CD4-positive, CD25-positive, alpha-beta regulatory T cell (primary cell): ENCODE data around the gene CAND2. TPM values are rescaled to one million over a fixed set of nuclear protein-coding genes. Genes with fewer than 3 reads are reported as not detected.

ENCODE experiments used
- ATAC-seq, 2 donors: fragments of 150-1000 bp; cut with Tn5 transposase; one replicate each; pipeline ENCODE4 v1.10.0; 2021; ENCODE audit warnings: low read depth in 2 of 2, moderate number of reproducible peaks in 2 of 2, moderate library complexity in 1 of 2
- DNase-seq, 3 donors: peaks; one replicate each; pipeline versions ENCODE4 v3.0.0 to v3.0.0-alpha.2; 2012 to 2022; ENCODE audit warnings: mixed read lengths in 1 of 3
- H3K27ac ChIP-seq: one replicate; pipeline ENCODE4 v1.7.0; 2013; ENCODE audit warnings: mild to moderate bottlenecking, low read length; ENCODE audit not compliant: insufficient read depth, poor library complexity, severe bottlenecking
- H3K27me3 ChIP-seq: one replicate; pipeline ENCODE4 v1.7.0; 2013; ENCODE audit warnings: low read length; ENCODE audit not compliant: control insufficient read depth, insufficient read depth
- H3K36me3 ChIP-seq: one replicate; pipeline ENCODE4 v1.7.0; 2013; ENCODE audit warnings: mild to moderate bottlenecking, low read length, moderate library complexity; ENCODE audit not compliant: control insufficient read depth, insufficient read depth
- H3K4me1 ChIP-seq: 2 replicates; pipeline ENCODE4 v1.7.0; 2013; ENCODE audit warnings: mild to moderate bottlenecking, low read length; ENCODE audit not compliant: insufficient read depth, control insufficient read depth, poor library complexity, severe bottlenecking
- H3K4me3 ChIP-seq: one replicate; pipeline ENCODE4 v1.7.0; 2013; ENCODE audit warnings: low read depth, mild to moderate bottlenecking, low read length, moderate library complexity
- H3K9me3 ChIP-seq, 2 experiments: 1 replicate in 1 of 2; 2 replicates in 1 of 2; pipeline ENCODE4 v1.7.0; 2013; ENCODE audit warnings: low read length in 2 of 2, mild to moderate bottlenecking in 1 of 2, moderate library complexity in 1 of 2; ENCODE audit not compliant: control insufficient read depth in 2 of 2
- H3K27ac Mint-ChIP-seq, 3 donors: one replicate each; pipeline ENCODE4 v1.8.0; 2020 to 2022; ENCODE audit warnings: mild to moderate bottlenecking in 3 of 3, mixed read lengths in 3 of 3, moderate library complexity in 2 of 3
- H3K27me3 Mint-ChIP-seq: one replicate; pipeline ENCODE4 v1.8.0; 2022; ENCODE audit warnings: mild to moderate bottlenecking, mixed read lengths
- H3K36me3 Mint-ChIP-seq: one replicate; pipeline ENCODE4 v1.8.0; 2020; ENCODE audit warnings: mixed read lengths
- H3K4me1 Mint-ChIP-seq, 4 donors: one replicate each; pipeline ENCODE4 v1.8.0; 2020 to 2022; ENCODE audit warnings: mixed read lengths in 4 of 4, mild to moderate bottlenecking in 1 of 4
- H3K4me3 Mint-ChIP-seq, 4 donors: one replicate each; pipeline ENCODE4 v1.8.0; 2020 to 2022; ENCODE audit warnings: mild to moderate bottlenecking in 4 of 4, mixed read lengths in 4 of 4, moderate library complexity in 3 of 4
- H3K9me3 Mint-ChIP-seq, 7 donors: one replicate each; pipeline ENCODE4 v1.8.0; 2020 to 2022; ENCODE audit warnings: mixed read lengths in 7 of 7, mild to moderate bottlenecking in 3 of 7, moderate library complexity in 2 of 7
- polyA plus RNA-seq, 4 donors: library from polyadenylated mRNA; unstranded; fragments of 300-500 nt; fragmentation: Illumina TruSeq; gene quantifications; one replicate each; pipeline ENCODE4 v1.2.3, GENCODE V29; 2021
- total RNA-seq: library from RNA; stranded (reverse); gene quantifications from one replicate; pipeline ENCODE4 v1.2.3, GENCODE V29; 2022

CAND2 gene
- total and polyA plus RNA-seq, 5 donors from 2014 or later: 0.63 to 0.98 (median 0.76) TPM

- Histone ChIP-seq H3K9me3 (no peaks in the 10 kb centered on the region), H3K27me3 (no peaks in the 10 kb centered on the region), H3K27ac (no peak overlapping the region), H3K36me3 (no peaks in the 10 kb centered on the region), H3K4me3 (no peak overlapping the region), H3K4me1 (no peaks in the 10 kb centered on the region)
- Mint-ChIP-seq H3K36me3 (no peaks in the 10 kb centered on the region), H3K27me3 (peaks cover 15% of the 10 kb centered on the region), H3K4me3 (no peak overlapping the region), H3K9me3 (no peaks in the 10 kb centered on the region), H3K4me1 (no peaks in the 10 kb centered on the region), H3K27ac (no peak overlapping the region)
- ATAC-seq: no peak
- DNase-seq: no peak
Measured at GRCh38 chr3:12856626-12857025, 60.1 kb downstream of the CAND2 start.

DNA sequence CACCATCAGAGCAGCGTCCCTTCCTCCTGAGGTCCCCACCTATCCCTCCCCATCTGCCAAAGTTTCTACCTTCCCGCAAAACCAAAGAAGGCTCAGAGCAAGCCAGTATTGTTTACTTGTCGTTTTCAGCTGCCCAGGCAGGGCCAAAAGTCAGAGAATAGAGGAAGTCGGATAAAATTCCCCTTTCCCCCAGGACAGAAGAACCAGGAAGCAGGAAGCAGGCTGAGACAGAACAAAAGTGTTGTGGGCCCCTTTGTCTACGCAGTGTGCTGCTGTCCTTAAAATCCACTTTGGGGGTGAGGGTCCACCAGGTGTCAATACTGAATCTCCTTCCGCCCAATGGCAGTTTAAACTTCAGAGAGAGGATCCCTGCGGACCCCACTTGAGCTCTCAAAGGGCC, 63.4 kb downstream of the CAND2 start:
- H3K27ac Mint-ChIP-seq: no peak overlapping the region
- H3K27ac ChIP-seq: no peak overlapping the region

GRCh38 chr3:12861611-12862010, 65.1 kb downstream of the CAND2 start:
- Mint-ChIP-seq H3K36me3 (no peaks in the 10 kb centered on the region), H3K4me3 (no peak overlapping the region), H3K4me1 (no peaks in the 10 kb centered on the region), H3K27ac (no peak overlapping the region), H3K9me3 (peaks cover 0 to 10% (median 0%) of the 10 kb centered on the region in 7 donors), H3K27me3 (peaks cover 11% of the 10 kb centered on the region)
- Histone ChIP-seq H3K36me3 (no peaks in the 10 kb centered on the region), H3K27me3 (no peaks in the 10 kb centered on the region), H3K9me3 (peaks cover 2 to 4% of the 10 kb centered on the region in 2 experiments), H3K4me3 (no peak overlapping the region), H3K4me1 (no peaks in the 10 kb centered on the region), H3K27ac (no peak overlapping the region)
- ATAC-seq (no peak), DNase-seq (no peak)

More for the DNA sequence above, 63.4 kb downstream of the CAND2 start:
- Mint-ChIP-seq H3K4me1 (no peaks in the 10 kb centered on the region), H3K36me3 (no peaks in the 10 kb centered on the region), H3K27me3 (peaks cover 11% of the 10 kb centered on the region), H3K4me3 (no peak overlapping the region), H3K9me3 (peaks cover 0 to 3% (median 0%) of the 10 kb centered on the region in 7 donors)
- H3K4me3 ChIP-seq: no peak overlapping the region
- H3K36me3 ChIP-seq: no peaks in the 10 kb centered on the region
- no peaks in the 10 kb centered on the region for H3K4me1 ChIP-seq
- no peaks in the 10 kb centered on the region for H3K27me3 ChIP-seq
- DNase-seq: no peak
- ATAC-seq: no peak
- H3K9me3 ChIP-seq: no peaks in the 10 kb centered on the region

- H3K27ac Mint-ChIP-seq: no peak overlapping the region
- no peaks in the 10 kb centered on the region for H3K4me1 Mint-ChIP-seq
- Histone ChIP-seq H3K27ac (no peak overlapping the region), H3K9me3 (peaks cover 2 to 4% of the 10 kb centered on the region in 2 experiments), H3K4me3 (no peak overlapping the region), H3K27me3 (no peaks in the 10 kb centered on the region), H3K4me1 (no peaks in the 10 kb centered on the region), H3K36me3 (no peaks in the 10 kb centered on the region)
- no peak for DNase-seq
- no peaks in the 10 kb centered on the region for H3K36me3 Mint-ChIP-seq
- ATAC-seq: no peak
- H3K27me3 Mint-ChIP-seq: peaks cover 11% of the 10 kb centered on the region
- peaks cover 0 to 10% (median 0%) of the 10 kb centered on the region in 7 donors for H3K9me3 Mint-ChIP-seq
- no peak overlapping the region for H3K4me3 Mint-ChIP-seq
Measured at GRCh38 chr3:12862387-12862786, 65.9 kb downstream of the CAND2 start.

DNA sequence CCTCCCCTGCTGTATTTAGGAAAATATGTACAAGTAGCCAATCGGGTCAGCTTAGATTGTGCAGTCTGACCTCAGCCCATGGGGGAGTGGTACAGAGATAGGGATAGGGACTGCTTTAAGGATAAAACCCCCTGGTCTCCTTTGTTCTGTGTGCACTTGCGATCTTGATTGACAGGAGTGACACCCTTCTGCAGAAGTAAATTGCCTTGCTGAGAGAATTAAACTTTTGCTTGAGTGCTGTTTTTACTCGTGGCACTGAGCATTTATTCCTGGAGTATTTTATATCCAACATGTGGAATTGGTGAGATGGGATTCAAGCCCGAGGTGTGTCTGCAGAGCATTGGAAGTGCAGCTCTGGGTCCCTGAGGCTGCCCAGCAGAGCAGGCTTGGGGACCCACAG, 68.8 kb downstream of the CAND2 start:
- Histone ChIP-seq H3K36me3 (no peaks in the 10 kb centered on the region), H3K27ac (no peak overlapping the region), H3K27me3 (no peaks in the 10 kb centered on the region), H3K9me3 (peaks cover 2 to 4% of the 10 kb centered on the region in 2 experiments), H3K4me1 (peaks cover 13% of the 10 kb centered on the region), H3K4me3 (no peak overlapping the region)
- no peak overlapping the region for H3K4me3 Mint-ChIP-seq
- peaks cover 13% of the 10 kb centered on the region for H3K27me3 Mint-ChIP-seq
- no peak overlapping the region for H3K27ac Mint-ChIP-seq
- H3K9me3 Mint-ChIP-seq: peaks cover 0 to 10% (median 0%) of the 10 kb centered on the region in 7 donors
- no peaks in the 10 kb centered on the region for H3K36me3 Mint-ChIP-seq
- DNase-seq: no peak
- peaks cover 7 to 15% (median 9%) of the 10 kb centered on the region in 4 donors for H3K4me1 Mint-ChIP-seq
- no peak for ATAC-seq

GRCh38 chr3:12866836-12867235, 70.4 kb downstream of the CAND2 start:
- Mint-ChIP-seq H3K36me3 (no peaks in the 10 kb centered on the region), H3K27ac (no peak overlapping the region), H3K4me3 (no peak overlapping the region), H3K9me3 (peaks cover 0 to 10% (median 0%) of the 10 kb centered on the region in 7 donors), H3K27me3 (peaks cover 16% of the 10 kb centered on the region), H3K4me1 (peaks cover 7 to 15% (median 9%) of the 10 kb centered on the region in 4 donors)
- H3K36me3 ChIP-seq: no peaks in the 10 kb centered on the region
- H3K4me1 ChIP-seq: peaks cover 13% of the 10 kb centered on the region
- H3K27ac ChIP-seq: no peak overlapping the region
- no peak overlapping the region for H3K4me3 ChIP-seq
- ATAC-seq (no peak), DNase-seq (no peak)
- H3K9me3 ChIP-seq: peaks cover 2 to 4% of the 10 kb centered on the region in 2 experiments
- H3K27me3 ChIP-seq: no peaks in the 10 kb centered on the region

DNA sequence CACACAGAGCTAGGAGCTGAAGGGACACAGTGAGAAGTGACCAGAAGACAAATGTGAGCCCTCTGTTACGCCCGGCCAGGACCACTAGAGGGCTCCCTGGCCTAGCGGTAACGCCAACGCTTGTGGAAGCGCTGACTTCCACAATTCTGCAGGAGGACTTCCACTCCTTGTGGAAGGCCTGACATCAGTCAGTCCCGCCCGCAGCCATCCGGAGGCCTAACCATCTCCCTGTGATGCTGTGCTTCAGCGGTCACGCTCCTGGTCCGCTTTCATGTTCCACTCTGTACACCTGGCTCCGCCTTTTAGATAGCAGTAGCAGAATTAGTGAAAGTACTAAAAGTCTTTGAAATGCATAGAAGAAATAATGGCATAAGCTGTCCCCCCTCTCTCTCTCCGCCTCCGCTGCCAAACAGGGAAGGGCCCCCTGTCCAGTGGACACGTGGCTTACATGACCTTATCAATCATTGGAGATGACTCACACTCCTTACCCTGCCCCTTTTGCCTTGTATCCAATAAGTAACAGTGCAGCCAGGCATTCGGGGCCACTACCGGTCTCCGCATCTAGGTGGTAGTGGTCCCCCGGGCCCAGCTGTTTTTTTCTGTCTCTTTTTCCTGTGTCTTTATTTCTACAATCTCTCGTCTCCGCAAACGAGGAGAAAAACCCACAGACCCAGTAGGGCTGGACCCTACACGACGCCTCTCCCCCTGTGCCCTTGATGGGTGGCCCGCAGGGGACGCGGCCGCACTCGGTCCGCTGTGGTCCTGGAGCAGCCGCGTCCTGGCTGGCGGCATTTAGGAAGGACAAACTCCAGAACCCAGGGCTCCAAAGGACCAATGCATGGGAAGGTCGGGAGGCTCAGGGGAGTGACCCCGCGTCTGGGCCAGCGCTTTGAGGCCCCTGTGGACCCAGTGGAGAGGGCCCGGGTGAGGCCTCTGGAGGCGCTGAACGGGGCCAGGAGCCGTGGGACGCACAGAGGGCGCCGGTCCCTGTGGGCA, 71.9 kb downstream of the CAND2 start:
- Histone ChIP-seq H3K36me3 (no peaks in the 10 kb centered on the region), H3K9me3 (peaks cover 2 to 4% of the 10 kb centered on the region in 2 experiments), H3K4me1 (peaks cover 13% of the 10 kb centered on the region), H3K4me3 (peak overlapping the region; percentile 57), H3K27ac (no peak overlapping the region), H3K27me3 (no peaks in the 10 kb centered on the region)
- Mint-ChIP-seq H3K36me3 (no peaks in the 10 kb centered on the region), H3K27me3 (peaks cover 16% of the 10 kb centered on the region), H3K4me1 (peaks cover 7 to 15% (median 9%) of the 10 kb centered on the region in 4 donors), H3K9me3 (peaks cover 0 to 10% (median 0%) of the 10 kb centered on the region in 7 donors), H3K4me3 (peak overlapping the region; percentile 78 to 89 (median 86)), H3K27ac (peak overlapping the region in 1 of 3 donors; percentile 82)
- ATAC-seq (peak; percentile 65 to 66), DNase-seq (peak; percentile 39 to 65 (median 54))
